HG03280 (cell line): Measurements from ENCODE around the gene NCCRP1.

Source experiments
- ATAC-seq: cut with Tn5 transposase; IDR thresholded peaks from one replicate; pipeline ENCODE4 v1.9.1; 2021; ENCODE audit warnings: mild to moderate bottlenecking, moderate library complexity; ENCODE audit not compliant: unreplicated experiment

Gene NCCRP1

DNA sequence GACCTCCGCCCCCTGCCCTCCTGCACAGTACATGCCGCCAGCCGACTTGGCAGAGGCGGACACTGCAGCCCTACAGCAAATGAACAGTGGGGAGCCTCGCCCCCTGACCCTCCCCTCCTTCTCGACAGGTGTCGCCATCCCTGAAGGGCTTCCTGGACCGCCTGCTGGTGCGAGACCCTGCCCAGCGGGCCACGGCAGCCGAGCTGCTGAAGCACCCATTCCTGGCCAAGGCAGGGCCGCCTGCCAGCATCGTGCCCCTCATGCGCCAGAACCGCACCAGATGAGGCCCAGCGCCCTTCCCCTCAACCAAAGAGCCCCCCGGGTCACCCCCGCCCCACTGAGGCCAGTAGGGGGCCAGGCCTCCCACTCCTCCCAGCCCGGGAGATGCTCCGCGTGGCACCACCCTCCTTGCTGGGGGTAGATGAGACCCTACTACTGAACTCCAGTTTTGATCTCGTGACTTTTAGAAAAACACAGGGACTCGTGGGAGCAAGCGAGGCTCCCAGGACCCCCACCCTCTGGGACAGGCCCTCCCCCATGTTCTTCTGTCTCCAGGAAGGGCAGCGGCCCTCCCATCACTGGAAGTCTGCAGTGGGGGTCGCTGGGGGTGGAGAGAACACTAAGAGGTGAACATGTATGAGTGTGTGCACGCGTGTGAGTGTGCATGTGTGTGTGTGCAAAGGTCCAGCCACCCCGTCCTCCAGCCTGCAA lies 18.3 kb upstream of the NCCRP1 start:
- no peak for ATAC-seq

DNA sequence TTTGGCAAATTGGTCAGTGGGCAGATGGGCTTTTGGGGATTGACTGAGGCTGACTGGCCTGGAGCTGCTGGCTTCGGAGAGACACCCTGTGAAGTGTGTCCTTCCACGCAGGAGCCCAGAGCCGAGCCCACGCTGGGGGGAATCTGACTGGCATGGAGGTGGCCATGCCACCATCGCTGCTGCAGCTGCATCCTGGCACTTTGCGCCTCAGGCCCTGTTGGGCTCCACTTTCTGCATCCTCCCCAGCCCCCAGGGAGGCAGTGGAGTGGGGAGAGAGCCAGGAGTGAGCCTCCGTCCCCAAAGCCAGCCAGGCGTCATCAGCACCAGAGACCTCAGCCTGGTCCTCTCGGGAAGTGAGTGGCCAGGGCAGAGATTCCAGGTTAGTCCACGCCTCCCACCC lies 17.0 kb upstream of the NCCRP1 start:
- no peak for ATAC-seq

DNA sequence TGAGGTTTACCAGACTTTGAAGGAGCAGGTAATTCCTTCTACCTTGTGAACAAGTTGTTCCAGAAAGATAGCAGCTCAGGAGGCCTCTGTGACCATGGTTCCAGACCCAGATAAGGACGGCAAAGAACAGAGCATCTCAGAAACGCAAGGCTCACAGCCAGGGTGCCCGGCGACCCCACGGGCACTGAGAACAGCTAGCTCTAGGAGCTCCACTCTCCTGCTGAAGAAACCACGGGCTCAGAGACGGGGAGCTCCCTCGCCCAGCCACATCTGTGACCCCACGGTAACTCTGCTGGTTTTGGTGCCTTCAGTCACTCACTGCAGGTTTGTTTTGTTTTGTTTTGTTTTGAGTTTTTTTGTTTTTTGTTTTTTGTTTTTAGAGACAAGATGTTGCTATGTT lies 16.0 kb upstream of the NCCRP1 start:
- no peak for ATAC-seq

- ATAC-seq = no peak
Observed at GRCh38 chr19:39181500-39182173, 15.1 kb upstream of the NCCRP1 start.

- no peak for ATAC-seq
Observed at GRCh38 chr19:39182174-39182505, 14.6 kb upstream of the NCCRP1 start.

DNA sequence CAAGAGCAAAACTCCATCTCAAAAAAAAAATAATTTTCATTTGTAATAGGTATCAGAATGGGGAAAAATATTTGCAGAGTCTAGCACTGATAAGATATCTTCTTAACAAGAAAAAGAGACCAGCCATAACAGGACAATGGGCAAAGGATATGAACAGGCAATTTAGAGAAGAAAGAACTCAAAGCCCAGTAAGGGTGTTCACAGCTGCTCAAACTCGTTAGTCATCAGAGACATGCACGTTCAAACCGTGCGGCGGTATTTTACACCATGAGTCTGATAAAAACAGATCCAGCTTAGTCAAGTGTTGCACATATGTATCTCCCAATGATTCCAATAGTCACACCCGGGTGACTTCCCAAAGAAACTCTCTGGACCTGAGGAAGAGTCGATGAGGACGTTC lies 13.7 kb upstream of the NCCRP1 start:
- no peak for ATAC-seq

- ATAC-seq = no peak
Observed at GRCh38 chr19:39186391-39186790, 10.4 kb upstream of the NCCRP1 start.

DNA sequence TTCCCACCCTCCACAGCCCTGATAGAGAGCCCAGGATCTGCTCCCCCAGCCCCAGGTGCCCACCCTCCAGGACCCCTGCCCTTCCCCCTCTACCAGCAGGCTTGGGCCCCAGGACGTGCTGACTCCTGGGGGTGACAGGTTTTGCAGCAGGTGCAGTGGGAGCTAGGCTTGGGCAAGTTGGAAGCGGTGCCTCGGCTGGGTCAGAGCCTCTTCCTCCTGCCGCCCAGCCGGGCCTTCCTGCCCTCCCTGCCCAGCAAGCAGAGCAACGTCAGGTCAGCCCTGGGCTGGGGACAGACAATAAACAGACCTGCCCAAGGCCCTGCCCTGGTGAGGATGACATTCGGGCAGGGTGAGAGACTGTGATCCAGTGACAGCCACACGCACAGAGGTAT lies 9.2 kb upstream of the NCCRP1 start:
- no peak for ATAC-seq

- no peak for ATAC-seq
Observed at GRCh38 chr19:39188960-39189359, 7.8 kb upstream of the NCCRP1 start.

- ATAC-seq = no peak
Observed at GRCh38 chr19:39190768-39191167, 6.0 kb upstream of the NCCRP1 start.

- ATAC-seq = no peak
Observed at GRCh38 chr19:39192846-39193245, 3.9 kb upstream of the NCCRP1 start.

- ATAC-seq = no peak
Observed at GRCh38 chr19:39193803-39194202, 3.0 kb upstream of the NCCRP1 start.

DNA sequence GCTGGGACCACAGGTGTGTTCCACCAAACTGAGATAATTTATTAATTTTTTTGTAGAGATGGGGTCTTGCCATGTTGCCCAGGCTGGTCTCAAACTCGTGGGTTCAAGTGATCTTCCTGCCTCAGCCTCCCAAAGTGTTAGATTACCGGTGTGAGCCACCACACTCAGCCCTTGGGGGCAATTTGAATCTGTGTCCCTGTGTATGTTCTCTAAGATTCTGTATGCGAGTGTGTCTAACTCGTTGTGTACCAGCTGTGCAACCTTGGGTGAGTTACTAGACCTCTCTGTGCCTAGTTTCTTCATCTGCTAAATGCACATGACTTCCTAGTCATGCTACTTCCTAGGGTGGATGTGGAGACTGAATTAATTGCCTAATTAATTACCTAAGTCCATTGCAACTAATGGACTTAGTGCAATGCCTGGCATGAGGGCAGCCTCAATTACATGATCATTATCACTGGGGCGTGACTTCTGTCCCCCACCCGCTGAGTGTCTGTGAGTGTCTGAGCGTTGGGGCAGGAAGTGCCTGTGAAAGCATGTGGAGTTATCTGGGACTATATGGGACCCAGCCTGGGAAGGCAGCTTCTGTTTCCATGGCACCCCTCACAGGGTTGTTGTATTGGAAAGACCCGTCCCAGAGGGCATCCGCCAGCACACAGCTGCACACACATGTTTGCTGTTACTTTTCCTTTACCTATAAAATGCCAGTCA lies 1.8 kb upstream of the NCCRP1 start:
- ATAC-seq = no peak

DNA sequence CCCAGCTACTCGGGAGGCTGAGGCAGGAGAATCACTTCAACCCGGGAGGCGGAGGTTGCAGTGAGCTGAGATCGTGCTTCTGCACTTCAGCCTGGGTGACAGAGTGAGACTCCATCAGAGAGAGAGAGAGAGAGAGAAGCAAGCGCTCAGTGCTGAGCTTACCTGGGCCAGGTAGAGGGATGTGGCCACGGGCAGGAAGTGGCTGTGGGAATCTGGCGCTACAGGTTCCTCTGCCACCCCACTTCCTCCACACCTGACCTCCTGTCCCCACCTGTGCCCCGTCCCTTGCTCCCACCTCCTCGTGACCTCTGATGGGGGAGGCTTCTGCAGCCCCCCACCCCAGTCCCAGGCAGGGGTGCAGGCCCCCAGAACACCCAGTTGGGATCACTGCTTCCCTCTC lies 1.0 kb upstream of the NCCRP1 start:
- no peak for ATAC-seq

DNA sequence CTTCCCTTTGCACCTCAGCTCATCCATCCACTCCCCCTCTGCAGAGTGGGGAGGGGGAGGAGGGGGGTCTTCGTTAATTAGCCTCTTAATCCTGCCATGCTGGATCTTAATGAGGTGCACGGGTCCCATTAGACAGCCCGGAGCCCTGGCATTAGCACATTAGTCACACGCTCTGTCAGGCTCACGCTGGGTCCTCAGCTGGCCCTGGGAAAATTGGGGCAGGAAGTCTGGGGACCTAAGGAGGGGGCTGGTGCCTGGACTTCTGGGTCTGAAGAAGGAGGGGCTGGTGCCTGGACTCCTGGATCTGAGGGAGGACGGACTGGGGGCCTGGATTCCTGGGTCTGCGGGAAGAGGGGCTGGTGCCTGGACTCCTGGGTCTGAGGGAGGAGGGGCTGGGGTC lies 444 bp upstream of the NCCRP1 start:
- no peak for ATAC-seq

DNA sequence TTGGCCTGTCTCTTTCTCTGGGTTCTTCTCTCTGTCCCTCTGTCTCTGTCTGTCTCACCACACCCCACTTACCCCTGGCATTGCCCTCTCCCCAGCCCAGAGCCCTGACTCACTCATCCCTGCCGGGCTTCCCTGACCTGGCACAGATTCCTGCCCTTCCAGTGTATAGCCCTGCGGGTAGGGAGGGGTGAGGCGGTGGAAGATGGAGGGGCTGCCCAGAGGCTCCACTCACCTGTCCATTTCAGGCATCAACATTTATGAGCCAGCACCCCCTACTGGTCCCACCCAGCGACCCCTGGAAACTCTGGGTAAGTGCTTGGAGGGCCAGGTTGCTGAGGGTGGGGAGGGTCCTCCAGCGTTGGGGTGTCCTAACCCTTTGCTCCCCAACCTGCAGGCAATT lies 1.0 kb downstream of the NCCRP1 start:
- no peak for ATAC-seq

DNA sequence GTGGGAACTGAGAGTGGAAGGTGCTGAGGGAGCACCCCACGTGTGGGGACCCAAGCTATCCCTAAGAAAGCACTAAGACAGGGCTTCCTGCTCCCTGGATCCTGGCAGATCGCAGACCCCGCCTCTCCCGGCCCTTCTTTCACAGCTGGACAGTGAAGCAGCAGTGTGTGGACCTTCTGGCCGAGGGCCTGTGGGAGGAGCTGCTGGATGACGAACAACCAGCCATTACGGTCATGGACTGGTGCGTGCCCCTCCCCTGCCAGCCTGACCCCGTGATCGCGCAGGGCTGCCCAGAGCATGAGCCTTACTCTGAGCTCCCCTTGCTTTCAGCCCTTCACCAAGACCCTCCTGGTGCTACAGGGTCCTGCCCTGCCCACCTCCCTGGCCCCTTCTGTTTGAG lies 2.3 kb downstream of the NCCRP1 start:
- no peak for ATAC-seq

GRCh38 chr19:39200066-39200802 lies 3.5 kb downstream of the NCCRP1 start:
- no peak for ATAC-seq

- ATAC-seq = no peak
Observed at GRCh38 chr19:39200803-39201115, 4.0 kb downstream of the NCCRP1 start.

DNA sequence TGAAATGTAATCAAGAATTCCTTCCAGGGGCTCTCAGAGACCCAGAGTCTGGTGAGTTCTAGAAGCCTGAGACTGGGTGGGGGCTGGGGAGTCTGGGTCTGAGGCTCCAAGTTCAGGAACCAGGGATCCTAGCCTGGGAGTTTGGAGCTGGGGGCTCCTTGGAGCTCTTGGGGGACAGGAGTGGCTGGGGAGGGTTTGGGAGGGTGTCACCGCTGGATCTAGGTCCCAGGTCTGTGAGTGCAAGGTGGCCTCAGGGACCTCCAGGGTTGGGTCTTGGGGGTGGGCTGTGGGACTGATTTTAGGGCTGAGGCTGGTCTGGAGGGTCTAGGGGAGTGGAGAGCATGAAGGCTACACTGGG lies 6.2 kb downstream of the NCCRP1 start:
- ATAC-seq = no peak

DNA sequence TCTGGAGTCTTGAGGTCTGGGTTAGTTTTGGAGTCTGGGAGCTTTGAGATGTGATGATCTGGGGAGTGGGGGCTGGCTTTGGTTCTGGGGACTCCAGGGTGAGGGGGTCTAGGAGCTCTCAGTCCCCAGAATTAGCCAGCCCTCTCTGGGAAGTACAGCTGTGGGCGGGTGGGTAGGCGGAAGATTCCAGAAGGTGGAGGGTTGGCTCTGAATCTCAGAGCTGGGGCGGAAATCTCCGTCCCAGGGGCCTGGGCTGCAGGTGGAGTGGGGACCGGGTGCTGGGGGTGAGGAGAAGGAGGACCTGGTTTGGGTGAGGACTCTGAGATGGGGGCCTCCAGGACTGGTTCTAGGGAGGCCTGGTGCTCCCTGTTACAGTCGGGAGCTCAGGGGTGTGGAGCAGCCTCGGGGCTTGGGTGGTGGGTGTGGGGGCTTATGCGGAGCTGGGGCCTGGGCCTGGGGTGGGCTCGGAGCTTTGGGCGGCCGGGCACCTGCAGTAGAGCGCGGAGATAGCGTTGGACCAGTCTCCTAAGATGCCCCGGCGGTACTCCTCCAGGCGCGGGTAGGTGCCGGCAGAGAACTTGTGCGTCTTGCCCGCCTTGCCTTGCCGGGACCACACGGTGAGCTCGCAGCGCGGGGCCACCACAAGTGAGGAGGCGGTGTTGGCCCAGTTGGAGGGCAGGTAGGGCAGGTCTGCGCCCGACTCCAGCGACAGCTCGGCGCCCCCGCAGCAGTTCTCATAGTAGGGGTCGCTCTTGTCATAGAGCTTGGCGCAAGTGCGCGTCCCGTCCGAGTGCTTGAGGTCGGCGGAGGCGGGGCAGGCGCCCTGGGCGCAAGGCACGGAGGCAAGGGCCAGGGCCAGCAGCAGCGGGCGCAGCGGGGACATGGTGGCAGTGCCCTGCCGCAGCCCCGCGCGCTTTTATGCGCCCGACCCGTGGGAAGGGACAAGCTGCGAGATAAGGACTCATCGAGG lies 6.9 kb downstream of the NCCRP1 start, which contains the start of gene SYCN:
Gene SYCN, minus strand, starts transcription at position 892 of the 970 bp plus-strand sequence. Its CDS starts 9 bp downstream, at position 883.
- no peak for ATAC-seq
